Breast epithelium (tissue), 4 donors: ENCODE measurements around the gene UBP1. TPM values are rescaled to one million over a fixed set of nuclear protein-coding genes. Genes with fewer than 3 reads are reported as not detected.

Experiments used
- DNase-seq, 2 donors: peaks; one replicate each; pipeline ENCODE4 v3.0.0-alpha.2; 2019; ENCODE audit warnings: low spot score in 2 of 2
- H3K27ac ChIP-seq, 2 donors: fragments of 200-600 bp; sonication (generic) in 1 of 2; one replicate each; pipeline ENCODE4 v1.5.1; 2016 to 2019; ENCODE audit warnings: mild to moderate bottlenecking in 1 of 2
- H3K27me3 ChIP-seq, 2 donors: fragments of 200-600 bp; sonication (generic) in 1 of 2; one replicate each; pipeline versions ENCODE4 v1.5.1 to v1.6.0; 2017 to 2019; ENCODE audit warnings: control low read depth in 1 of 2, mild to moderate bottlenecking in 1 of 2
- H3K36me3 ChIP-seq: fragments of 200-600 bp; one replicate; pipeline ENCODE4 v1.5.1; 2019
- H3K4me1 ChIP-seq, 2 donors: fragments of 200-600 bp; sonication (generic); one replicate each; pipeline ENCODE4 v1.5.1; 2016 to 2019; ENCODE audit warnings: control low read depth in 1 of 2
- H3K4me3 ChIP-seq, 3 donors: fragments of 200-600 bp; sonication (generic); 1 replicate in 2 of 3; 2 replicates in 1 of 3; pipeline ENCODE4 v1.5.1; 2016 to 2019; ENCODE audit warnings: mild to moderate bottlenecking in 3 of 3, moderate library complexity in 2 of 3
- H3K9me3 ChIP-seq, 2 donors: fragments of 200-600 bp; sonication (generic) in 1 of 2; one replicate each; pipeline ENCODE4 v1.5.1; 2016 to 2019; ENCODE audit warnings: control low read depth in 1 of 2
- CTCF ChIP-seq, 3 donors: fragments of 450-650 bp; IDR thresholded peaks; one replicate each; pipeline ENCODE4 v1.5.1; 2016 to 2017; ENCODE audit warnings: antibody characterized with exemption in 3 of 3, mild to moderate bottlenecking in 3 of 3, moderate library complexity in 3 of 3
- POLR2A ChIP-seq: fragments of 450-650 bp; IDR thresholded peaks from one replicate; pipeline ENCODE4 v1.6.1; 2016; ENCODE audit warnings: antibody characterized with exemption, mild to moderate bottlenecking, moderate library complexity
- POLR2AphosphoS5 ChIP-seq, 3 donors: sonication (generic); formaldehyde crosslinking; IDR thresholded peaks; one replicate each; pipeline ENCODE4 v1.6.1; 2017; ENCODE audit warnings: antibody characterized with exemption in 3 of 3
- intact Hi-C: fragments of 100-400 bp; cut with DNase I; formaldehyde crosslinking; loops from one replicate; pipeline ENCODE4 v1.15.1; 2023; ENCODE audit warnings: low total_unique reads
- total RNA-seq, 3 donors: library from RNA; depleted of rRNA; stranded (reverse); fragments of >200 nt; gene quantifications; one replicate each; pipeline ENCODE4 v1.1.0, GENCODE V29; 2016

UBP1 gene
- total RNA-seq, 3 donors from 2014 or later: 55.2 to 73.8 (median 69.5) TPM

- DNase-seq: no peak
- Histone ChIP-seq H3K27ac (no peak overlapping the region), H3K9me3 (no peaks in the 10 kb centered on the region), H3K4me3 (no peak overlapping the region), H3K27me3 (no peaks in the 10 kb centered on the region), H3K36me3 (no peaks in the 10 kb centered on the region), H3K4me1 (no peaks in the 10 kb centered on the region)
- intact Hi-C loops: no loop called here
- no peak for TF ChIP-seq POLR2AphosphoS5 (IDR thresholded peaks at IDR 0.05)
- TF ChIP-seq CTCF (IDR thresholded peaks at IDR 0.05): peak in 1 of 3 donors; percentile 13
Measured at GRCh38 chr3:33373082-33373437, 67.1 kb downstream of the UBP1 start.

- H3K36me3 ChIP-seq: no peaks in the 10 kb centered on the region
- DNase-seq: no peak
- no peaks in the 10 kb centered on the region for H3K4me1 ChIP-seq
- H3K9me3 ChIP-seq: no peaks in the 10 kb centered on the region
- intact Hi-C loops: no loop called here
- peak overlapping the region in 1 of 3 donors; percentile 34 for H3K4me3 ChIP-seq
- no peak overlapping the region for H3K27ac ChIP-seq
- H3K27me3 ChIP-seq: no peaks in the 10 kb centered on the region
- TF ChIP-seq POLR2A (no peak), POLR2AphosphoS5 (IDR thresholded peaks at IDR 0.05) (no peak), CTCF (IDR thresholded peaks at IDR 0.05) (peak; percentile 47 to 89 (median 86))
Measured at GRCh38 chr3:33372218-33373081, 67.8 kb downstream of the UBP1 start.

- H3K27me3 ChIP-seq: no peaks in the 10 kb centered on the region
- intact Hi-C loops: no loop called here
- no peak overlapping the region for H3K4me3 ChIP-seq
- DNase-seq: no peak
- H3K27ac ChIP-seq: no peak overlapping the region
- no peaks in the 10 kb centered on the region for H3K9me3 ChIP-seq
- no peak for TF ChIP-seq POLR2A
- no peak for TF ChIP-seq CTCF (IDR thresholded peaks at IDR 0.05)
- TF ChIP-seq POLR2AphosphoS5 (IDR thresholded peaks at IDR 0.05): no peak
- no peaks in the 10 kb centered on the region for H3K36me3 ChIP-seq
- no peaks in the 10 kb centered on the region for H3K4me1 ChIP-seq
Measured at GRCh38 chr3:33364531-33365128, 75.6 kb downstream of the UBP1 start.

- Histone ChIP-seq H3K4me3 (no peak overlapping the region), H3K4me1 (no peaks in the 10 kb centered on the region), H3K9me3 (no peaks in the 10 kb centered on the region), H3K27me3 (no peaks in the 10 kb centered on the region), H3K36me3 (no peaks in the 10 kb centered on the region), H3K27ac (no peak overlapping the region)
- intact Hi-C loops: no loop called here
- no peak for DNase-seq
- TF ChIP-seq CTCF (IDR thresholded peaks at IDR 0.05): no peak
- TF ChIP-seq POLR2A: no peak
- TF ChIP-seq POLR2AphosphoS5 (IDR thresholded peaks at IDR 0.05): no peak
Measured at GRCh38 chr3:33364060-33364459, 76.1 kb downstream of the UBP1 start.

- no peak for TF ChIP-seq POLR2AphosphoS5 (IDR thresholded peaks at IDR 0.05)
- TF ChIP-seq POLR2A: no peak
- TF ChIP-seq CTCF (IDR thresholded peaks at IDR 0.05): no peak
- Histone ChIP-seq H3K27me3 (no peaks in the 10 kb centered on the region), H3K36me3 (no peaks in the 10 kb centered on the region), H3K27ac (no peak overlapping the region), H3K9me3 (no peaks in the 10 kb centered on the region), H3K4me1 (no peaks in the 10 kb centered on the region), H3K4me3 (no peak overlapping the region)
- no peak for DNase-seq
- intact Hi-C loops: no loop called here
Measured at GRCh38 chr3:33363113-33363800, 76.9 kb downstream of the UBP1 start.
